ENCODE measurements around the gene CHD8.
A peak's percentile ranks its signal among the peaks of the same experiment; 100 is the strongest.
"Not testable (repeated sequence)": the region's sequence is repeated elsewhere in the genome, so short reads cannot be mapped to it uniquely, and the experiment has no call there.

Gene CHD8

DNA sequence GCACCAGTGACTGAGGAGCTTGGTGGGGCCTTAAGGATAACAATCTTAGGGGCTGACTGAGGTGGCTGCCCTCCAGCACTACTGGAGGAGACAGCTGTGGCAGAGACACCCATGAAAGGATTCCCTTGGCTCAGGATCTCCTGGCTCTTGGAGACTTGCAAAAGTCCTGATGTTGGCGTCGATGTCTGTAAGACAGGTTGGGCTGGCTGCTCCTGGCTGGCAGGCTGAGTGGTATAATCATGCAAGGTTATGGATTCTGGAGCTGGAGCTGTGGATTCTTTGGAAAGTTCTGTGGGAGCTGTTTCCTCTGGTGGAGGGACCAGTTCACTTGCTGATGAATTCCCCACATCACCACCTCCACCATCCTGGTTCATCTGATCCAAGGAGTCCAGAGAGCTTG lies 24.8 kb downstream of the CHD8 start:
- no peak for DNase-seq

DNA sequence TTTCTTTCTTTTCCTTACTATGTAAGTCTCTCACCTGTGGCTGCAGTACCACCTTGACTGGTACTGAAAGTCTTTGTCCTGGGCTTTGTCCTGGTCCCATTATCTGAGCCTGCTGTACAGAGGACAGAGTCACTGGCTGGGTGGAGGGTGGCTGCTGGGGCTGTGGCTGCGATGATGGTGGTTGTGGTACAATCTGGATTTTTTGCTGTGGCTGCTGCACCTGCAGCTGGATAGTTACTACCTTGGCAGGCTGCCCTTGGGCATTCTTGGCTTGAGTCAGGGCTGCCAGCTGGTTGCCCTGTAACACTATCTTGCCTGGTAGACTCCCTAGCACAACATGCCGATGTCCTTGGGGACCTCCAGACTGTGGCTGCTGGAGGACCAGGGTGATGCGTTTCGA lies 27.0 kb downstream of the CHD8 start:
- no peak for DNase-seq

DNA sequence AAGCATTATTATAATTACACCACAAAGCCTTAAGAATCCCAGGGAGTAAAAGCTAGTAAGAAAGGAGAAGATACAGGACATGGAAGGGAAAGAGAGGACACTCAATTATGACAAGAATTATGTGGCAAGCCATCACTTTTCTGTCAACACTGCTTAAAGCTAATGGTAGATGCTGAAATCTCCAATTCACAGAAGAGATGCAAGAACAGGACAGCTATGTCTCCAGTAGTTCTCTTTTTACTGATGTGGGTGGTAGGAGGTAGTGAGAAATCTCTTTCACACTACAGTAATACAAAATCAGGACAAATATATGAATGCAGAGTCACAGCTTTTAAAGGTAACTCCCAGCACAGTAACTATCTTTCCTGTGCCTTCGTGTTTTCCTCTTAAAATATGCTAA lies 29.2 kb downstream of the CHD8 start:
- DNase-seq = no peak

DNA sequence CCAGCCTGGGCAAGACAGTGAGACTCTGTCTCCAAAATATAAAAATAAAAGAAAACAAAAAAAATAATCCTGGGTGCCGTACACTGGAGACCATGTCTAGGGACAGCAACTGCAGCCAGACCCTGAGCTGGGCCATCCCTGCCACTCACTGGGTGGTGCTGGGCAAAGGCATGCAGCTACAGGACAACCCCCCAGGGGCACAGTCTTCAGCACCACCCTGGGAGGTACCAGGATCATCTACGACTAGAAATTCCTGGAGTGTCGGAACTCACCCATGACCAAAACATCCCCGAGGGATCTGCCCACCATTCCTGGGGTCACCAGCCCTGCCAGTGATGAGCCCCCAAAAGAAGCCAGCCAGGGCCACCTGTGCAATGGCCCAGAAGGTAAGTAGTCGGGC lies 36.4 kb downstream of the CHD8 start:
- no peak for DNase-seq

- no peak for DNase-seq
Measured at GRCh38 chr14:21415329-21415728, 40.6 kb downstream of the CHD8 start.

DNA sequence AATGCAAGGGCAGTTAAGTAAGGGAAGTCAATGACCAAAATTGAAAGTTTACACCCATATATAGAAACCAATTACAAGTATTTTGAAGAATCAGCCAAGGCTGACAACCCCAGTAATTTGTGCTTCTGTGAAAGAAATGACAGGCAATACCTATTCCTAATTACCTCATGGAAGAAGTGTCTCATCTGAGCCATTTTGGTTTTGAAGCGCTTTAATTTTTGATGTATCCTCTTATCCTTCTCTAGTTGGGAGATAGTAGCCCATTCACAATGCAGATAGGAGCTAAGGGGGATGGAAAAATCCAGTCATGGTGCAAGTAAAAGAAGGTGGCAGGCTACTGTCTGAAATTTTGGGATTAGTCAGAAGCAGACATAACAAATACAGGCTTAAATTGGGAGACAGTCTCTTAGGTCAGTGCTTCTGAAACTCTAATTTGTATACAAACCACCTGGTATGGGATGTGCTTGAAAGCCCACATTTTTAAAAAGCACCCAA lies 41.7 kb downstream of the CHD8 start:
- no peak for DNase-seq

- no peak for DNase-seq
Measured at GRCh38 chr14:21408147-21408546, 47.8 kb downstream of the CHD8 start.

- no peak for DNase-seq
Measured at GRCh38 chr14:21406213-21406612, 49.7 kb downstream of the CHD8 start.

GRCh38 chr14:21405097-21405496 lies 50.8 kb downstream of the CHD8 start:
- no peak for DNase-seq

DNA sequence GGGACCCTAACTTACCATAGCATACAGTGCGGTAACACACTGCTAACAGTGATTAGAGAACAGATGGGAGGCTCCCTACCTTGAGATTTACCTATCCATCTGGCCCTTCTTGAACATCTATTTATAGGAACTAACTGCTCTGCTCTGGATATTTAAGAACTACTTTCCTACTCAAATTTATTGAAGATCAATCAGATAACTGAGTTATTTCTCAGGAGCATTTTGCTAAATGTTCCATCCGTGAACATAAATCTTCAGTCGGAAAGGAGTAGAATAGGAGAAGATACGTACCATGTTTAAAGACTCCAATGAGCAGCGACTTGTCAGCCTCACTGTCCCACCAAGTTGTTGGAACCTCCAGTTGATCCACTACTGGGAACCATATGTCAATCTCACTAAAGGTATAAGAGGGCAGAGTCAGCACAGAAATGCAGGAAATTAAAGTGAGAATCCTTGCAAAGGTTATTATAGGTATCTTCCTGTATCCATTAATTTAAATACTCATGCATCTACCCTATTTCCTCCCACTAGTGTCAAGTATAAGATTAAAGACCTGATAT lies 56.5 kb downstream of the CHD8 start:
- no peak for DNase-seq

- no peak for DNase-seq
Measured at GRCh38 chr14:21398901-21399300, 57.0 kb downstream of the CHD8 start.

DNA sequence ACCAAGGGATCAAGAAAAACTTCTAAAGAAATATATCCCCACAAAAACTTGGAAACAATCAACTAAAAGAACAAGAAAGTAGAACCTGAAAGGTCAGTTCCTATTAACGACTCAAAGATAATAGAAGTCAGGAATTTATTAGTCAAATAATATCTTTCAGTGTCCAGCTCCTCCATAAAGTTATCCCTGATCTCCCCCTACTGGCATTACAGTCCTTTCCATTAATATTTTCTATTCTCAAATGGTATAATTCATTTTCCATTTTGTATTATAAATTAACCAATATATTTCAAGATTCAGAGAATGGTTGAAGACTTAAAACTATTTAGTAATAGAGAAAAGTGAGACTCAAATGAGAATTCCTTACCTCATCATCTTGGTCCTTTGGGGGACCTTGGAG lies 60.5 kb downstream of the CHD8 start:
- no peak for DNase-seq

- peak; percentile 2 for DNase-seq
Measured at GRCh38 chr14:21385188-21385904, 70.6 kb downstream of the CHD8 start.

DNA sequence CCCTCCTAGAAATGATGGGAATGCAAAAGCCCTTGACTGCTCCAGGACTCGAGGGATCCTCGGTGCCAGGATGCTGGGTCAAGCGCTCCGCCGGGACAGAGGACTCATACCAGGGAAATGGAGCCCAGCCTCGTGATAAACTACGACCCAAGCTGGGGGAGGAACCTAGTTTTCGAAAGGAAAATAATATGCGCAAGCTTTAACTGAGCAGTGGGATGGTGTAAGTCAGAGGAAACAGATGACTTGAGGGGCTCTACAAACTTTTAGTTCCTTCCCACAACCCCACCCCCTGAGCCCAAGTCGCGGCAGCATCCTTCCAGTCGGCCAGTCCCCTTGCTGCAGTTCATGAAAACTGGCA lies 71.5 kb downstream of the CHD8 start:
- no peak for DNase-seq

DNA sequence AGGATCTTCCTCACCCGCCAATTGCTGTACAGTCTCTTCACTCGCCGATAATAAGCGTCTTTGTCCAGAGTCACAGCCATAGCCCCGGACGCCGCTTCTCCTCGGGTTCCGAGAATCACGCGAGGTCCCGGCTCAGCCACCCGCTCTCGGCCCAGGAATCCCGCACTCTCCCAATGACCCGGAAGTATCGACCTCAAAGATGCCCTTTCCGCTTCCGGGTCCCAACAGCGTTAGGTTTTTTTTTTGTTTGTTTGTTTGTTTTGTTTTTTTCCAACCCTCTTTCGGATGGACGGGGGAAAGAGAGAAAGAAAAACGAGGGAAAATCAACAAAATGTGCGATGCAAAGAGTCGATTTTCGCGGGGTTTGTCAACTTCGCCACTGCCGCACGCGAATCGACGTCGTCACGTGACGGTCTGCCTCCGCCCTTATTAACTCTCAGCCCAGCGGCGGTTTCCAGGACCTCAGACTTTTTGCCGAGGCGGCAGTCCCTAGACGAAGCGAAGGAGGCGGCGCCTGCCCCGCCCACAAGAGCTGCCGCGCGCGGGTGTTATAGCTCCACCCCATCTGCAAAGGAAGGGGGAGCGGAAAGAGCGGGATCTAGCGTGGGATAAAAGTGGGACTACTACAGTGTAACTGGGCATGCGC lies 72.0 kb downstream of the CHD8 start, which contains the start of gene SUPT16H:
TSS of gene SUPT16H (minus strand) at position 172 of the 646 bp plus-strand sequence. CDS start at position 80, 92 bp downstream.
- peak; percentile 94 for DNase-seq

DNA sequence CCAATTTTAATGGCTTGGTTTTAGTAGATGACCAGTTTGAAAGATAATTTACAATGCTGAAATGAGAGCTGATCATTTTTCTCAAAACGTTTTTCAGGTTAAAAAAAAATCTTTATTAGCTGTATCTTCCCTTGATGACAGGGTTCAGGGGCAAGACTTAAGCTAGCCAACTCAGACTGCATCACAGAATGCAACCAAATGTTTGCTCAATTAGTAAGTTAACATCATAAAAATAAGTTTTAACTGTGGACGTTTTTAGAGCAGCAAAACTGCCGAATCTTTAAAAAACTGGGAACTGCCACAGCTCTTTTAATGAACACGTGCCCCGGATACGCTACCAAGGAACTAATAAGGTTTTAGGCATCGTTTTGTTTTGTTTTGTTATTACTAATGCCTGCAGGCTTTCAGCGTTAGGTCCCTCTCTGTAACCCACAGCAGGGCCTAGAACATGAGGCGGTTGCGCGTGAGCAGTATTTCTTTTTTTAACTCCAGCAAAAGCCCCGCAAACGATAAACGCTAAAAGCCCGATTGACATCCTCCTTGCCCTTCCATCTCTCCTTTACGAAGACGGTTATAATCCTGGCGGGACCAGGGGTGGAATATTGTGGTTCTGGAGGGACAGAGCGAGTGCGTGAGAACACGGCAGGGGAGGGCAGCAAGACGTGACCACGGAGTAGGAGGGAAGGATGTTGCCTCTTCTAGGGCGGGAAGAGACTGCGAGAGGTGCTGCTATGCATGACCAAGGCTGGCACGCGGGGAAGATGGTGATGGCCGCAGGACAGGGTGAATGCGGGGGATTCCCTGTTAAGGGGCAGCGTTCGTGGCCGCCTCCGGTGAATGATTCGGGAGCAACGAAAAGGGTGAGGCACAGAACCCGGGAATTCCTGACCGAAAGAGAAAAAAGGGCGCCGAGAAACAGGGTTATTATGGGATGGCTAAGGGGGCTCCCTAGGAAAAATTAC lies 72.8 kb downstream of the CHD8 start:
- DNase-seq = peak; percentile 46

GRCh38 chr14:21382095-21382494 lies 73.8 kb downstream of the CHD8 start:
- no peak for DNase-seq

- DNase-seq = no peak
Measured at GRCh38 chr14:21379338-21379737, 76.6 kb downstream of the CHD8 start.

- DNase-seq = no peak
Measured at GRCh38 chr14:21373980-21374379, 81.9 kb downstream of the CHD8 start.

DNA sequence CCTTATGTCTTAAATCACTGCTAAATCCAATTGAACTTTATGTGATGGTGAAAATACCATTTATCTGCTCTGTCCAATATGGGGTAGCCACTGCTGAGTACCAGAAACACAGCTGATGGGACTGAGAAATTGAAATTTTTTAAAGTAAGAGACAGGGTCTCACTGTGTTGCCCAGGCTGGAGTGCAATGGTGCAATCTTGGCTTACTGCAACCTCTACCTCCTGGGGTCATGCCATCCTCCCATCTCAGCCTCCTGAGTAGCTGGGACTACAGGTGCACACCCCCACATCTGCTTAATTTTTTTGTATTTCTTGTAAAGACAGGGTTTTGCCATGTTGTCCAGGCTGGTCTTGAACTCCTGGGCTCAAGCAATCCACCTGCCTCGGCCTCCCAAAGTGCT lies 83.1 kb downstream of the CHD8 start:
- DNase-seq = not testable (repeated sequence)

DNA sequence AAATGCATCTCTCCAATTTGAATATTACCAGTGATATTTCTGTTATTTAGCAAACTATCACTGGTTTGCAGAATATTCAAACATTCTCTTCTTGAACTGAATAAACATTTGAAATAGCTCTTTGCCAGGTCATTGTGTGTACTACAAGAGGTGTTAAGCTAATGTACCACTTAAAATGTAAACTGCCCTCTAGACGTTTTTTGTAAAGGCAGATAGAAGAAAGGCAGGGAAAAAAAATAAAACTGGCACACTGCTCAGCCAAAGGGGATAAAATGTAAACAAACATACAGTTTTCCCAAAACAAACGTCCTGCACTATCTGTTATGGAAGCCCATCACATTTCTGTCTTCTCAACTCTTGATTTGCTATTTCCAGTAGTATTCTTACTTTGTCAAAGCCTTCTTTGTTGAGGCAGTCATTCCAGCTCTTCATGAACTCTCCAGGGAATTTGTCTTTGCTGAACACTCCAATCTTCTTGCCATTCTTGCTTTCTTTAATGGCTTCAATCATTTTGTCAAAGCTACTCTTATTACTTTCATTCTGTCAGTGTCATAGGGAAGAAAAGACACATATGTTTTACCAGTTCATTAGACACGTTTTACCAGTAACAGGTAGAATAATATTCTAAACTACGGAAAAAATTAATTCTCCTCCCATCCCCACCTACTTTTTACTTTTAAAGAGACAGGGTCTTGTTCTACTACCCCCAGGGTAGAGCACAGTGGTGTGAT lies 85.8 kb downstream of the CHD8 start:
- DNase-seq = no peak

- no peak for DNase-seq
Measured at GRCh38 chr14:21367582-21368144, 88.3 kb downstream of the CHD8 start.
